Measurements from ENCODE around the gene PSMB9. TPM values are rescaled to one million over a fixed set of nuclear protein-coding genes. Genes with fewer than 3 reads are reported as not detected.

PSMB9 gene
- polyA plus RNA-seq, 1 donor from 2014 or later, result not detected

- no peak overlapping the region for H3K4me2 ChIP-seq (ENCODE audit: low read length)
- no peak overlapping the region for H3K4me3 ChIP-seq (ENCODE audit: low read length)
- H3K9me3 ChIP-seq (ENCODE audit: low read length), result no peaks in the 10 kb centered on the region
- H3K79me2 ChIP-seq (replicated peaks; ENCODE audit: insufficient read depth, low read length), result no peaks in the 10 kb centered on the region
- no peaks in the 10 kb centered on the region for H3F3A ChIP-seq (ENCODE audit: insufficient read depth, low read length, poor library complexity, severe bottlenecking)
- no peaks in the 10 kb centered on the region for H3K36me3 ChIP-seq (ENCODE audit: insufficient read depth, low read length)
- no peaks in the 10 kb centered on the region for H4K20me1 ChIP-seq (ENCODE audit: insufficient read depth)
- H3K27ac ChIP-seq (ENCODE audit: low read length), result no peak overlapping the region
- H2AFZ ChIP-seq (ENCODE audit: low read depth, low read length), result no peak overlapping the region
- no peak for TF ChIP-seq TAF1 (IDR thresholded peaks at IDR 0.05; ENCODE audit: low read depth)
- no peak for TF ChIP-seq CTCF (IDR thresholded peaks at IDR 0.05; ENCODE audit: poor library complexity, severe bottlenecking)
- no peak for TF ChIP-seq EP300 (conservative IDR thresholded peaks at IDR 0.05; ENCODE audit: poor library complexity, severe bottlenecking)
- no peak for TF ChIP-seq REST (IDR thresholded peaks at IDR 0.05; ENCODE audit: borderline replicate concordance)
- TF ChIP-seq RAD21 (conservative IDR thresholded peaks at IDR 0.05), result no peak
- TF ChIP-seq POLR2AphosphoS5 (IDR thresholded peaks at IDR 0.05), result no peak
- TF ChIP-seq SMC3 (conservative IDR thresholded peaks at IDR 0.05; ENCODE audit: poor library complexity), result no peak
- no peak for TF ChIP-seq MXI1 (conservative IDR thresholded peaks at IDR 0.05; ENCODE audit: poor library complexity, severe bottlenecking)
- TF ChIP-seq EZH2 (IDR thresholded peaks at IDR 0.05; ENCODE audit: borderline replicate concordance, insufficient read depth, low read length, poor library complexity, severe bottlenecking), result no peak
- H3K27me3 ChIP-seq (ENCODE audit: insufficient read depth, low read depth, low read length), result no peaks in the 10 kb centered on the region
- H3K9me2 ChIP-seq (ENCODE audit: insufficient read depth, low read length), result no peaks in the 10 kb centered on the region
- H3K9ac ChIP-seq (ENCODE audit: low read length), result no peak overlapping the region
Observed at GRCh38 chr6:32903952-32904351, 50.0 kb downstream of the PSMB9 start.

- no peaks in the 10 kb centered on the region for H3K9me2 ChIP-seq (ENCODE audit: insufficient read depth, low read length)
- H4K20me1 ChIP-seq (ENCODE audit: insufficient read depth), result no peaks in the 10 kb centered on the region
- H3K4me3 ChIP-seq (ENCODE audit: low read length), result no peak overlapping the region
- H3K36me3 ChIP-seq (ENCODE audit: insufficient read depth, low read length), result no peaks in the 10 kb centered on the region
- no peak overlapping the region for H3K27ac ChIP-seq (ENCODE audit: low read length)
- H3K9ac ChIP-seq (ENCODE audit: low read length), result no peak overlapping the region
- no peaks in the 10 kb centered on the region for H3K27me3 ChIP-seq (ENCODE audit: insufficient read depth, low read depth, low read length)
- no peaks in the 10 kb centered on the region for H3K79me2 ChIP-seq (replicated peaks; ENCODE audit: insufficient read depth, low read length)
- no peak overlapping the region for H3K4me2 ChIP-seq (ENCODE audit: low read length)
- H2AFZ ChIP-seq (ENCODE audit: low read depth, low read length), result no peak overlapping the region
- TF ChIP-seq CTCF (IDR thresholded peaks at IDR 0.05; ENCODE audit: poor library complexity, severe bottlenecking) (no peak), MXI1 (conservative IDR thresholded peaks at IDR 0.05; ENCODE audit: poor library complexity, severe bottlenecking) (no peak), REST (IDR thresholded peaks at IDR 0.05; ENCODE audit: borderline replicate concordance) (no peak), RAD21 (conservative IDR thresholded peaks at IDR 0.05) (no peak), EZH2 (IDR thresholded peaks at IDR 0.05; ENCODE audit: borderline replicate concordance, insufficient read depth, low read length, poor library complexity, severe bottlenecking) (no peak), SMC3 (conservative IDR thresholded peaks at IDR 0.05; ENCODE audit: poor library complexity) (no peak), EP300 (conservative IDR thresholded peaks at IDR 0.05; ENCODE audit: poor library complexity, severe bottlenecking) (no peak), POLR2AphosphoS5 (IDR thresholded peaks at IDR 0.05) (no peak), TAF1 (IDR thresholded peaks at IDR 0.05; ENCODE audit: low read depth) (no peak)
- no peaks in the 10 kb centered on the region for H3F3A ChIP-seq (ENCODE audit: insufficient read depth, low read length, poor library complexity, severe bottlenecking)
- H3K9me3 ChIP-seq (ENCODE audit: low read length), result no peaks in the 10 kb centered on the region
Observed at GRCh38 chr6:32905078-32905477, 51.1 kb downstream of the PSMB9 start.

Data from neural cell (in vitro differentiated cells).